H9 (cell line): ENCODE results near the gene PPFIBP1. TPM values are rescaled to one million over a fixed set of nuclear protein-coding genes. Genes with fewer than 3 reads are reported as not detected.

Experiments
- DNase-seq: peaks from one replicate; pipeline ENCODE4 v3.0.0-alpha.2; 2017
- H2AFZ ChIP-seq: one replicate; pipeline ENCODE4 v1.6.1; 2013; ENCODE audit warnings: mild to moderate bottlenecking, low read length, control low read depth, moderate library complexity
- H2AK5ac ChIP-seq: 2 replicates; pipeline ENCODE4 v1.6.1; 2013; ENCODE audit warnings: low read length, control low read depth, mixed read lengths; ENCODE audit not compliant: insufficient read length
- H2BK120ac ChIP-seq: one replicate; pipeline ENCODE4 v1.6.1; 2013; ENCODE audit warnings: low read depth, mild to moderate bottlenecking, low read length, control low read depth, inconsistent platforms; ENCODE audit not compliant: poor library complexity, severe bottlenecking
- H2BK12ac ChIP-seq: 2 replicates; pipeline ENCODE4 v1.6.1; 2013; ENCODE audit warnings: low read length, control low read depth, mixed read lengths, low read depth; ENCODE audit not compliant: insufficient read length
- H2BK15ac ChIP-seq: 2 replicates; pipeline ENCODE4 v1.6.1; 2013; ENCODE audit warnings: low read depth, low read length, control low read depth
- H2BK20ac ChIP-seq: one replicate; pipeline ENCODE4 v1.6.1; 2013; ENCODE audit warnings: low read depth, mild to moderate bottlenecking, low read length, control low read depth, inconsistent platforms; ENCODE audit not compliant: poor library complexity, severe bottlenecking
- H2BK5ac ChIP-seq: 2 replicates; pipeline ENCODE4 v1.6.1; 2013; ENCODE audit warnings: low read length, control low read depth, mixed read lengths; ENCODE audit not compliant: insufficient read length
- H3K14ac ChIP-seq: 2 replicates; pipeline ENCODE4 v1.6.1; 2013; ENCODE audit warnings: low read length, control low read depth; ENCODE audit not compliant: insufficient read depth
- H3K18ac ChIP-seq: 2 replicates; pipeline ENCODE4 v1.6.1; 2013; ENCODE audit warnings: low read depth, mild to moderate bottlenecking, mixed read lengths, low read length, control low read depth; ENCODE audit not compliant: insufficient read length
- H3K23ac ChIP-seq: 2 replicates; pipeline ENCODE4 v1.6.1; 2013; ENCODE audit warnings: low read length, control low read depth, mixed read lengths, low read depth; ENCODE audit not compliant: insufficient read length
- H3K23me2 ChIP-seq: 2 replicates; pipeline ENCODE4 v1.6.1; 2013; ENCODE audit warnings: low read depth, mild to moderate bottlenecking, mixed read lengths, low read length, control low read depth; ENCODE audit not compliant: insufficient read length, poor library complexity, severe bottlenecking
- H3K27ac ChIP-seq: 2 replicates; pipeline ENCODE4 v1.5.1; 2013; ENCODE audit warnings: low read length, control low read depth, mixed read lengths, low read depth; ENCODE audit not compliant: insufficient read length
- H3K27me3 ChIP-seq: 2 replicates; pipeline ENCODE4 v1.6.1; 2013; ENCODE audit warnings: low read length, control low read depth, inconsistent platforms; ENCODE audit not compliant: insufficient read depth
- H3K4ac ChIP-seq: 2 replicates; pipeline ENCODE4 v1.6.1; 2013; ENCODE audit warnings: low read depth, mild to moderate bottlenecking, control low read depth, inconsistent platforms, low read length, moderate library complexity
- H3K4me1 ChIP-seq: 2 replicates; pipeline ENCODE4 v1.6.1; 2013; ENCODE audit warnings: low read length, control low read depth, inconsistent platforms; ENCODE audit not compliant: insufficient read depth
- H3K4me2 ChIP-seq: 2 replicates; pipeline ENCODE4 v1.6.1; 2013; ENCODE audit warnings: low read length, control low read depth, mixed read lengths; ENCODE audit not compliant: insufficient read length, insufficient read depth
- H3K56ac ChIP-seq: 2 replicates; pipeline ENCODE4 v1.6.1; 2013; ENCODE audit warnings: low read depth, mild to moderate bottlenecking, mixed read lengths, low read length, control low read depth; ENCODE audit not compliant: insufficient read length
- H3K79me1 ChIP-seq: 2 replicates; pipeline ENCODE4 v1.6.1; 2013; ENCODE audit warnings: low read depth, mild to moderate bottlenecking, moderate library complexity, low read length, control low read depth, inconsistent platforms; ENCODE audit not compliant: insufficient read depth, poor library complexity, severe bottlenecking
- H3K79me2 ChIP-seq: 2 replicates; pipeline ENCODE4 v1.6.1; 2013; ENCODE audit warnings: low read length, control low read depth, inconsistent platforms; ENCODE audit not compliant: insufficient read depth
- H3K9ac ChIP-seq: 2 replicates; pipeline ENCODE4 v1.6.1; 2013; ENCODE audit warnings: low read length, control low read depth, mixed read lengths; ENCODE audit not compliant: insufficient read length; ENCODE audit errors: extremely low read depth
- H3K9me3 ChIP-seq: one replicate; pipeline ENCODE4 v1.6.1; 2013; ENCODE audit warnings: low read depth, low read length, inconsistent platforms; ENCODE audit not compliant: control insufficient read depth
- H3T11ph ChIP-seq: one replicate; pipeline ENCODE4 v1.6.1; 2013; ENCODE audit warnings: mild to moderate bottlenecking, low read length, control low read depth, inconsistent platforms
- H4K20me1 ChIP-seq: one replicate; pipeline ENCODE4 v1.6.1; 2013; ENCODE audit not compliant: control insufficient read depth, insufficient read length, insufficient read depth
- H4K5ac ChIP-seq: 2 replicates; pipeline ENCODE4 v1.6.1; 2013; ENCODE audit warnings: low read depth, mild to moderate bottlenecking, mixed read lengths, low read length, control low read depth; ENCODE audit not compliant: insufficient read length
- H4K8ac ChIP-seq: replicated peaks from 2 replicates; pipeline ENCODE4 v1.6.1; 2013; ENCODE audit warnings: low read length, control low read depth, mixed read lengths, low read depth; ENCODE audit not compliant: insufficient read length
- H4K91ac ChIP-seq: 2 replicates; pipeline ENCODE4 v1.6.1; 2013; ENCODE audit warnings: low read depth, mild to moderate bottlenecking, moderate library complexity, mixed read lengths, low read length, control low read depth; ENCODE audit not compliant: insufficient read length
- H3K27ac Mint-ChIP-seq, 3 experiments: 2 replicates in 2 of 3; 3 replicates in 1 of 3; pipeline ENCODE4 v1.8.0; 2020 to 2021; ENCODE audit warnings: mixed read lengths in 3 of 3, mild to moderate bottlenecking in 1 of 3, moderate library complexity in 1 of 3
- H3K27me3 Mint-ChIP-seq: 2 replicates; pipeline ENCODE4 v1.8.0; 2021; ENCODE audit warnings: low read depth, mild to moderate bottlenecking, moderate library complexity, mixed read lengths
- H3K36me3 Mint-ChIP-seq, 3 experiments: 2 replicates in 2 of 3; 3 replicates in 1 of 3; pipeline ENCODE4 v1.8.0; 2020 to 2021; ENCODE audit warnings: low read depth in 3 of 3, mixed read lengths in 3 of 3; ENCODE audit not compliant: insufficient read depth in 1 of 3
- H3K4me1 Mint-ChIP-seq, 2 experiments: 2 replicates each; pipeline ENCODE4 v1.8.0; 2020; ENCODE audit warnings: mixed read lengths in 2 of 2
- H3K4me3 Mint-ChIP-seq, 2 experiments: 2 replicates in 1 of 2; 3 replicates in 1 of 2; pipeline ENCODE4 v1.8.0; 2020 to 2021; ENCODE audit warnings: mild to moderate bottlenecking in 2 of 2, mixed read lengths in 2 of 2, moderate library complexity in 1 of 2
- H3K9me3 Mint-ChIP-seq, 2 experiments: 2 replicates in 1 of 2; 3 replicates in 1 of 2; pipeline ENCODE4 v1.8.0; 2020; ENCODE audit warnings: mild to moderate bottlenecking in 2 of 2, mixed read lengths in 2 of 2, moderate library complexity in 1 of 2
- WGBS: extraction: QIAGEN DNeasy Blood & Tissue Kit; methylation state at CpG from one replicate; pipeline ENCODE4 v1.1.7; 2013; ENCODE audit warnings: missing lambda C conversion rate, low lambda C conversion rate, mixed read lengths; ENCODE audit not compliant: insufficient read length; ENCODE audit errors: extremely low coverage; 5-methylcytosine and 5-hydroxymethylcytosine counted together
- total RNA-seq: library from RNA; stranded (reverse); gene quantifications from 2 replicates; pipeline ENCODE4 v1.2.1, GENCODE V29; 2021
- TF ChIP-seq, protein P1 (sequence below): fragments of 200-600 bp; sonication (generic); conservative IDR thresholded peaks from 3 replicates; pipeline ENCODE4 v1.8.0; 2021; ENCODE audit warnings: antibody characterized with exemption, mild to moderate bottlenecking

PPFIBP1 gene
- total RNA-seq, 1 experiment from 2014 or later: 29.2 TPM

DNA sequence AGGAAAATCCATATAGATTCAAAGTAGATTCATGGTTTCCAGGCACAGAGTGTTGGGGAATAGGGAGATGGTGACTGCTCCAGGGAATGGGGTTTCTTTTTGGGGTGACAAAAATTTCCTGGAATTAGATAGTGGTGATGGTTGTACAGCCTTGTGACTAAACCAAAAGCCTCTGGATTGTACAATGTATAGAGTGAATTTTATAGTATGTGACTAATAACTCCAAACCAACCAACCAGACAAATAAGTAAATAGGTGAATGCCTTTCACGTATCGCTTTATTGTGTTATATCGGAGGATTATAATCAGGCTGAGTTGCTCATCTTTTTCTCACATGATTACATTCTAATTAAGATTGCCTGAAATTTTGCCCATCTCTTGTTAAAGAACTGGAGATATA lies 24.6 kb upstream of the PPFIBP1 start:
- Histone ChIP-seq H3K27me3 (no peaks in the 10 kb centered on the region), H2AFZ (no peak overlapping the region), H3K79me1 (no peaks in the 10 kb centered on the region), H3K14ac (no peak overlapping the region), H3K9me3 (no peaks in the 10 kb centered on the region), H3K18ac (no peak overlapping the region), H3K4me2 (no peak overlapping the region), H3K27ac (no peak overlapping the region), H3K79me2 (no peaks in the 10 kb centered on the region), H4K5ac (no peak overlapping the region), H2BK15ac (no peak overlapping the region), H4K91ac (no peak overlapping the region), H3K4ac (no peak overlapping the region), H3K9ac (no peak overlapping the region), H2BK5ac (no peak overlapping the region), H2AK5ac (no peak overlapping the region), H3T11ph (no peak overlapping the region), H3K23ac (no peak overlapping the region), H2BK20ac (no peak overlapping the region), H3K23me2 (no peaks in the 10 kb centered on the region), H3K4me1 (no peaks in the 10 kb centered on the region), H2BK12ac (no peak overlapping the region), H4K20me1 (no peaks in the 10 kb centered on the region), H3K56ac (no peak overlapping the region), H2BK120ac (no peak overlapping the region), H4K8ac (no peak overlapping the region)
- no peaks in the 10 kb centered on the region for H3K4me1 Mint-ChIP-seq
- no peak for DNase-seq
- H3K36me3 Mint-ChIP-seq: no peaks in the 10 kb centered on the region
- H3K9me3 Mint-ChIP-seq: no peaks in the 10 kb centered on the region
- H3K27me3 Mint-ChIP-seq: no peaks in the 10 kb centered on the region
- no peak overlapping the region for H3K27ac Mint-ChIP-seq
- H3K4me3 Mint-ChIP-seq: no peak overlapping the region
- TF ChIP-seq, protein P1, sequence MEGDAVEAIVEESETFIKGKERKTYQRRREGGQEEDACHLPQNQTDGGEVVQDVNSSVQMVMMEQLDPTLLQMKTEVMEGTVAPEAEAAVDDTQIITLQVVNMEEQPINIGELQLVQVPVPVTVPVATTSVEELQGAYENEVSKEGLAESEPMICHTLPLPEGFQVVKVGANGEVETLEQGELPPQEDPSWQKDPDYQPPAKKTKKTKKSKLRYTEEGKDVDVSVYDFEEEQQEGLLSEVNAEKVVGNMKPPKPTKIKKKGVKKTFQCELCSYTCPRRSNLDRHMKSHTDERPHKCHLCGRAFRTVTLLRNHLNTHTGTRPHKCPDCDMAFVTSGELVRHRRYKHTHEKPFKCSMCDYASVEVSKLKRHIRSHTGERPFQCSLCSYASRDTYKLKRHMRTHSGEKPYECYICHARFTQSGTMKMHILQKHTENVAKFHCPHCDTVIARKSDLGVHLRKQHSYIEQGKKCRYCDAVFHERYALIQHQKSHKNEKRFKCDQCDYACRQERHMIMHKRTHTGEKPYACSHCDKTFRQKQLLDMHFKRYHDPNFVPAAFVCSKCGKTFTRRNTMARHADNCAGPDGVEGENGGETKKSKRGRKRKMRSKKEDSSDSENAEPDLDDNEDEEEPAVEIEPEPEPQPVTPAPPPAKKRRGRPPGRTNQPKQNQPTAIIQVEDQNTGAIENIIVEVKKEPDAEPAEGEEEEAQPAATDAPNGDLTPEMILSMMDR: no peak
- WGBS: no CpG with 5 or more reads among the region's 3 CpGs
